H1 (cell line): ENCODE data around the gene TXNIP. TPM values are rescaled to one million over a fixed set of nuclear protein-coding genes. Genes with fewer than 3 reads are reported as not detected.

Experiments
- CTCF ChIA-PET: fragments of 300-600 bp; sonication (Branson Sonifier 250); formaldehyde crosslinking; loops from one replicate; lab custom pipeline; 2021; ENCODE audit not compliant: partially characterized antibody; lab: Charles Lee
- POLR2A ChIA-PET: fragments of 300-600 bp; sonication (Branson Sonifier 250); formaldehyde crosslinking; loops from one replicate; lab custom pipeline; 2021; ENCODE audit warnings: inconsistent platforms; ENCODE audit not compliant: partially characterized antibody; lab: Charles Lee
- DNase-seq, 2 experiments: peaks; one replicate each; pipeline versions ENCODE4 v3.0.0 to v3.0.0-alpha.2; 2010 to 2022; ENCODE audit warnings: low spot score in 2 of 2, low read depth in 1 of 2, mixed read lengths in 1 of 2
- FAIRE-seq: peaks from 2 replicates; lab custom pipeline; 2011; peaks lifted over from hg19 to GRCh38; lab: Jason Lieb, UNC
- H2AFZ ChIP-seq: 2 replicates; pipeline ENCODE4 v1.8.1; 2012; ENCODE audit warnings: low read length, inconsistent platforms
- H2AK5ac ChIP-seq: 2 replicates; pipeline ENCODE4 v1.6.1; 2013; ENCODE audit warnings: low read depth, low read length
- H2BK120ac ChIP-seq: replicated peaks from 2 replicates; pipeline ENCODE3; 2013; ENCODE audit warnings: low read depth, low read length, inconsistent platforms
- H2BK12ac ChIP-seq: 2 replicates; pipeline ENCODE4 v1.6.1; 2013; ENCODE audit warnings: low read depth, low read length
- H2BK15ac ChIP-seq: 2 replicates; pipeline ENCODE4 v1.6.1; 2013; ENCODE audit warnings: low read length
- H2BK20ac ChIP-seq: 2 replicates; pipeline ENCODE4 v1.6.1; 2013; ENCODE audit warnings: low read length
- H2BK5ac ChIP-seq: 2 replicates; pipeline ENCODE4 v1.6.1; 2013; ENCODE audit warnings: low read depth, low read length
- H3K14ac ChIP-seq: 2 replicates; pipeline ENCODE4 v1.6.1; 2013; ENCODE audit warnings: inconsistent platforms; ENCODE audit not compliant: insufficient read length
- H3K18ac ChIP-seq: 2 replicates; pipeline ENCODE4 v1.6.1; 2013; ENCODE audit warnings: low read length; ENCODE audit errors: extremely low read depth
- H3K23ac ChIP-seq: 2 replicates; pipeline ENCODE4 v1.6.1; 2013; ENCODE audit warnings: inconsistent platforms; ENCODE audit not compliant: insufficient read length
- H3K23me2 ChIP-seq: 2 replicates; pipeline ENCODE4 v1.6.1; 2013; ENCODE audit warnings: low read depth, low read length
- H3K27ac ChIP-seq: 2 replicates; pipeline ENCODE4 v1.6.1; 2011; ENCODE audit warnings: low read depth, low read length, inconsistent platforms
- H3K27me3 ChIP-seq, 4 experiments: replicated peaks in 1 of 4; 1 replicate in 1 of 4; 2 replicates in 3 of 4; pipeline versions ENCODE4 v1.6.1 to v1.8.1; 2011 to 2013; ENCODE audit warnings: low read length in 3 of 4, mild to moderate bottlenecking in 3 of 4, inconsistent platforms in 2 of 4, mixed read lengths in 2 of 4, moderate library complexity in 1 of 4; ENCODE audit not compliant: control insufficient read depth in 3 of 4, insufficient read depth in 3 of 4; ENCODE audit errors: extremely low read depth in 1 of 4
- H3K36me3 ChIP-seq, 4 experiments: 2 replicates each; pipeline versions ENCODE4 v1.6.1 to v1.8.1; 2011 to 2013; ENCODE audit warnings: mild to moderate bottlenecking in 4 of 4, low read length in 3 of 4, moderate library complexity in 2 of 4, control low read depth in 1 of 4, inconsistent platforms in 1 of 4; ENCODE audit not compliant: insufficient read depth in 4 of 4, control insufficient read depth in 2 of 4
- H3K4ac ChIP-seq: replicated peaks from 2 replicates; pipeline ENCODE3; 2013; ENCODE audit warnings: low read length, low read depth, mixed read lengths, inconsistent platforms; ENCODE audit not compliant: insufficient read length
- H3K4me1 ChIP-seq, 4 experiments: replicated peaks in 1 of 4; 1 replicate in 1 of 4; 2 replicates in 3 of 4; pipeline versions ENCODE4 v1.6.1 to v1.8.1; 2011 to 2013; ENCODE audit warnings: low read length in 3 of 4, inconsistent platforms in 2 of 4, mixed read lengths in 1 of 4; ENCODE audit not compliant: insufficient read depth in 4 of 4, control insufficient read depth in 3 of 4
- H3K4me2 ChIP-seq, 2 experiments: 2 replicates each; pipeline versions ENCODE4 v1.6.1 to v1.8.1; 2011 to 2013; ENCODE audit warnings: low read depth in 2 of 2, low read length in 2 of 2, control low read depth in 1 of 2, inconsistent platforms in 1 of 2, mild to moderate bottlenecking in 1 of 2; ENCODE audit not compliant: insufficient read depth in 1 of 2
- H3K4me3 ChIP-seq, 4 experiments: fragments of 200-600, 300-600 bp in 1 of 4; sonication (generic), shearing (Covaris generic), sonication (Bioruptor Twin) in 1 of 4; 2 replicates each; pipeline versions ENCODE4 v1.5.1 to v1.8.1; 2011 to 2016; ENCODE audit warnings: low read length in 4 of 4, low read depth in 3 of 4, control low read depth in 2 of 4, inconsistent platforms in 2 of 4, mild to moderate bottlenecking in 2 of 4, mixed read lengths in 1 of 4, moderate library complexity in 1 of 4; ENCODE audit not compliant: insufficient read depth in 2 of 4; ENCODE audit errors: extremely low read depth in 1 of 4
- H3K56ac ChIP-seq: replicated peaks from 2 replicates; pipeline ENCODE3; 2013; ENCODE audit warnings: low read depth, mild to moderate bottlenecking, mixed read lengths, low read length, inconsistent platforms; ENCODE audit not compliant: insufficient read length
- H3K79me1 ChIP-seq: 2 replicates; pipeline ENCODE4 v1.6.1; 2013; ENCODE audit warnings: low read depth, low read length, control low read depth
- H3K79me2 ChIP-seq, 2 experiments: 2 replicates each; pipeline versions ENCODE4 v1.6.1 to v1.8.1; 2012 to 2013; ENCODE audit warnings: low read length in 2 of 2, mild to moderate bottlenecking in 2 of 2, inconsistent platforms in 1 of 2; ENCODE audit not compliant: insufficient read depth in 2 of 2, control insufficient read depth in 1 of 2
- H3K9ac ChIP-seq, 4 experiments: replicated peaks in 1 of 4; 1 replicate in 1 of 4; 2 replicates in 3 of 4; pipeline versions ENCODE4 v1.6.1 to v1.8.1; 2011 to 2013; ENCODE audit warnings: low read depth in 3 of 4, low read length in 3 of 4, control low read depth in 2 of 4, mild to moderate bottlenecking in 2 of 4, moderate library complexity in 2 of 4, inconsistent platforms in 1 of 4; ENCODE audit errors: extremely low read depth in 1 of 4
- H3K9me3 ChIP-seq, 2 experiments: 2 replicates each; pipeline versions ENCODE4 v1.6.1 to v1.8.1; 2012 to 2013; ENCODE audit warnings: mild to moderate bottlenecking in 2 of 2, moderate library complexity in 2 of 2, control low read depth in 1 of 2, inconsistent platforms in 1 of 2, low read depth in 1 of 2, low read length in 1 of 2, mixed read lengths in 1 of 2; ENCODE audit not compliant: insufficient read depth in 2 of 2
- H4K20me1 ChIP-seq, 2 experiments: replicated peaks in 1 of 2; 2 replicates each; pipeline versions ENCODE3 to v1.8.1; 2011 to 2013; ENCODE audit warnings: inconsistent platforms in 2 of 2, low read length in 2 of 2, mild to moderate bottlenecking in 1 of 2; ENCODE audit not compliant: insufficient read depth in 2 of 2, control insufficient read depth in 1 of 2
- H4K5ac ChIP-seq: 2 replicates; pipeline ENCODE4 v1.6.1; 2013; ENCODE audit warnings: low read length, low read depth, mixed read lengths, inconsistent platforms; ENCODE audit not compliant: insufficient read length
- H4K8ac ChIP-seq: 2 replicates; pipeline ENCODE4 v1.8.0; 2013; ENCODE audit warnings: mild to moderate bottlenecking, moderate library complexity, low read length, inconsistent platforms; ENCODE audit not compliant: insufficient read depth; ENCODE audit errors: extremely low read depth
- H4K91ac ChIP-seq: replicated peaks from 2 replicates; pipeline ENCODE3; 2013; ENCODE audit warnings: low read length, mixed read lengths, inconsistent platforms; ENCODE audit not compliant: insufficient read length
- BACH1 ChIP-seq: IDR thresholded peaks from 2 replicates; pipeline ENCODE4 v1.6.1; 2012; ENCODE audit warnings: low read length, improper control_type of control experiment
- CEBPB ChIP-seq: IDR thresholded peaks from 2 replicates; pipeline ENCODE4 v1.6.1; 2012; ENCODE audit warnings: low read depth, low read length
- E2F6 ChIP-seq: IDR thresholded peaks from 2 replicates; pipeline ENCODE4 v1.6.1; 2012; ENCODE audit warnings: inconsistent platforms
- FOSL1 ChIP-seq: IDR thresholded peaks from 2 replicates; pipeline ENCODE4 v1.6.1; 2011; ENCODE audit warnings: mild to moderate bottlenecking, low read depth, low read length, moderate library complexity; ENCODE audit not compliant: insufficient read depth
- POLR2A ChIP-seq, 2 experiments: IDR thresholded peaks; 1 replicate in 1 of 2; 2 replicates in 1 of 2; pipeline ENCODE4 v1.6.1; 2011; ENCODE audit warnings: low read depth in 2 of 2, low read length in 2 of 2, mild to moderate bottlenecking in 2 of 2; ENCODE audit errors: control extremely low read depth in 1 of 2
- RAD21 ChIP-seq, 2 experiments: IDR thresholded peaks in 1 of 2; conservative IDR thresholded peaks in 1 of 2; 2 replicates each; pipeline ENCODE4 v1.6.1; 2011; ENCODE audit warnings: low read depth in 2 of 2, low read length in 2 of 2, improper control_type of control experiment in 1 of 2, inconsistent platforms in 1 of 2, mild to moderate bottlenecking in 1 of 2, moderate library complexity in 1 of 2
- SRF ChIP-seq: IDR thresholded peaks from 2 replicates; pipeline ENCODE4 v1.6.1; 2011; ENCODE audit warnings: mild to moderate bottlenecking, low read depth, low read length, moderate library complexity
- TBP ChIP-seq: IDR thresholded peaks from 2 replicates; pipeline ENCODE4 v1.6.1; 2011; ENCODE audit warnings: low read depth, low read length, improper control_type of control experiment
- TEAD4 ChIP-seq: IDR thresholded peaks from 2 replicates; pipeline ENCODE4 v1.6.1; 2012; ENCODE audit warnings: low read depth, low read length, inconsistent platforms, mixed read lengths
- WGBS, 2 experiments: shearing (Covaris generic) in 1 of 2; methylation state at CpG; one replicate each; pipeline versions ENCODE4 v1.1.6 to v1.1.7; 2013 to 2015; ENCODE audit warnings: low lambda C conversion rate in 2 of 2, mixed read lengths in 2 of 2, inconsistent platforms in 1 of 2, low coverage in 1 of 2, missing lambda C conversion rate in 1 of 2; ENCODE audit not compliant: insufficient replicate concordance in 2 of 2, insufficient coverage in 1 of 2, insufficient read length in 1 of 2; ENCODE audit errors: extremely low coverage in 1 of 2, missing lambda C conversion rate in 1 of 2; 5-methylcytosine and 5-hydroxymethylcytosine counted together
- polyA plus RNA-seq, 7 experiments: library from polyadenylated mRNA; depleted of rRNA in 3 of 7; stranded (reverse) in 5 of 7; unstranded in 2 of 7; fragments of >200 nt in 5 of 7; fragments of 200-250 nt in 2 of 7; gene quantifications; 1 replicate in 5 of 7; 2 replicates in 1 of 7; 4 replicates in 1 of 7; pipeline versions ENCODE4 v1.2.1 to v1.2.3, GENCODE V29; 2011 to 2013; ENCODE audit warnings: missing spikeins in 2 of 7, mixed read lengths in 2 of 7
- total RNA-seq: library from RNA; stranded (reverse); fragmentation: NEBNext Ultra II Directional; extraction: Animal tissue kit (Norgen Biotek cat#: 25700); gene quantifications from 2 replicates; pipeline ENCODE4 v1.2.1, GENCODE V29; 2021
- TF ChIP-seq, protein P1 (sequence below): IDR thresholded peaks from 2 replicates; pipeline ENCODE4 v1.6.1; 2012; ENCODE audit warnings: low read length, inconsistent platforms

Gene TXNIP
- total and polyA plus RNA-seq, 2 of the 8 experiments (the other 6 are each of a cell fraction or from before 2014, with no cell fraction given) = 12.3 to 56.8 TPM

GRCh38 chr1:146010126-146010738 is 13.9 kb upstream of the TXNIP start:
- Histone ChIP-seq H4K91ac (no peak overlapping the region), H2BK15ac (no peak overlapping the region), H4K5ac (no peak overlapping the region), H2BK12ac (no peak overlapping the region), H3K4ac (no peak overlapping the region), H3K36me3 (no peaks in the 10 kb centered on the region), H3K23me2 (no peaks in the 10 kb centered on the region), H3K23ac (no peak overlapping the region), H2BK20ac (no peak overlapping the region), H2BK5ac (no peak overlapping the region), H3K4me1 (no peaks in the 10 kb centered on the region; a peak in 1 of 7 replicates), H2BK120ac (no peak overlapping the region), H3K9me3 (no peaks in the 10 kb centered on the region), H2AFZ (no peak overlapping the region), H3K79me2 (no peaks in the 10 kb centered on the region), H3K14ac (no peak overlapping the region), H4K20me1 (no peaks in the 10 kb centered on the region), H3K4me3 (no peak overlapping the region), H3K27ac (no peak overlapping the region), H2AK5ac (no peak overlapping the region), H3K79me1 (no peaks in the 10 kb centered on the region), H4K8ac (no peak overlapping the region), H3K9ac (no peak overlapping the region), H3K27me3 (no peaks in the 10 kb centered on the region), H3K4me2 (no peak overlapping the region), H3K56ac (no peak overlapping the region), H3K18ac (no peak overlapping the region)
- ChIA-PET CTCF (interaction anchor here (0.8 to 7.3 kb wide), 6 partner anchors 22 to 165 kb away, joined by 4 to 152 read pairs (median 10); partner anchors contain the start of genes LIX1L, NUDT17 and RBM8A), POLR2A (interaction anchor here (0.6 to 4.5 kb wide), 4 partner anchors 18 to 41 kb away, joined by 3 to 30 read pairs (median 4); no protein-coding TSS in a partner anchor)
- DNase-seq (no peak), FAIRE-seq (no peak)
- WGBS, 2 experiments = 95% methylated on average over 8 of the region's 8 CpGs; no CpG with 5 or more reads in 1 of the 2 experiments
- TF ChIP-seq FOSL1 (no peak), BACH1 (no peak), RAD21 (IDR thresholded peaks at IDR 0.05 in 1 of 2, conservative IDR thresholded peaks at IDR 0.05 in 1 of 2; ENCODE audit: low read depth in 2 of 2, low read length in 2 of 2) (no peak), CEBPB (no peak), TBP (no peak), POLR2A (IDR thresholded peaks at IDR 0.05; ENCODE audit: control extremely low read depth in 1 of 2, low read depth in 2 of 2, low read length in 2 of 2) (no peak), SRF (no peak), TEAD4 (no peak), E2F6 (no peak)
- TF ChIP-seq, protein P1, sequence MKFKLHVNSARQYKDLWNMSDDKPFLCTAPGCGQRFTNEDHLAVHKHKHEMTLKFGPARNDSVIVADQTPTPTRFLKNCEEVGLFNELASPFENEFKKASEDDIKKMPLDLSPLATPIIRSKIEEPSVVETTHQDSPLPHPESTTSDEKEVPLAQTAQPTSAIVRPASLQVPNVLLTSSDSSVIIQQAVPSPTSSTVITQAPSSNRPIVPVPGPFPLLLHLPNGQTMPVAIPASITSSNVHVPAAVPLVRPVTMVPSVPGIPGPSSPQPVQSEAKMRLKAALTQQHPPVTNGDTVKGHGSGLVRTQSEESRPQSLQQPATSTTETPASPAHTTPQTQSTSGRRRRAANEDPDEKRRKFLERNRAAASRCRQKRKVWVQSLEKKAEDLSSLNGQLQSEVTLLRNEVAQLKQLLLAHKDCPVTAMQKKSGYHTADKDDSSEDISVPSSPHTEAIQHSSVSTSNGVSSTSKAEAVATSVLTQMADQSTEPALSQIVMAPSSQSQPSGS = no peak
